GM12878 (cell line): ENCODE results near the gene SLAMF9. TPM values are rescaled to one million over a fixed set of nuclear protein-coding genes. Genes with fewer than 3 reads are reported as not detected.
A peak's percentile ranks its signal among the peaks of the same experiment; 100 is the strongest.

Experiments
- BACH1 ChIP-seq: fragments of 450-650 bp; IDR thresholded peaks from 2 replicates; pipeline ENCODE4 v1.6.1; 2017; ENCODE audit warnings: mild to moderate bottlenecking, borderline replicate concordance
- BHLHE40 ChIP-seq, 2 experiments: fragments of 450-650 bp in 1 of 2; IDR thresholded peaks; 2 replicates each; pipeline ENCODE4 v1.6.1; 2011 to 2017; ENCODE audit warnings: low read depth in 2 of 2, borderline replicate concordance in 1 of 2, improper control_type of control experiment in 1 of 2, low read length in 1 of 2, mild to moderate bottlenecking in 1 of 2
- BRCA1 ChIP-seq: IDR thresholded peaks from 2 replicates; pipeline ENCODE4 v1.6.1; 2011; ENCODE audit warnings: low read depth, low read length, improper control_type of control experiment
- CBFB ChIP-seq: IDR thresholded peaks from 2 replicates; pipeline ENCODE4 v1.6.1; 2016; ENCODE audit warnings: antibody characterized with exemption, low read depth
- CBX3 ChIP-seq: fragments of 200-600 bp; sonication (generic); IDR thresholded peaks from 2 replicates; pipeline ENCODE4 v1.6.1; 2016; ENCODE audit warnings: low read depth, borderline replicate concordance
- DPF2 ChIP-seq: fragments of 450-650 bp; IDR thresholded peaks from 2 replicates; pipeline ENCODE4 v1.6.1; 2017; ENCODE audit warnings: mild to moderate bottlenecking
- EGR1 ChIP-seq, 2 experiments: IDR thresholded peaks; 1 replicate in 1 of 2; 2 replicates in 1 of 2; pipeline ENCODE4 v1.6.1; 2011 to 2012; ENCODE audit warnings: low read depth in 2 of 2, low read length in 2 of 2, borderline replicate concordance in 1 of 2, mild to moderate bottlenecking in 1 of 2, moderate library complexity in 1 of 2
- HDAC6 ChIP-seq: fragments of 200-600 bp; sonication (generic); IDR thresholded peaks from one replicate; pipeline ENCODE4 v1.8.0; 2017; ENCODE audit warnings: antibody characterized with exemption; ENCODE audit not compliant: unreplicated experiment
- IKZF2 ChIP-seq, 2 experiments: fragments of 450-650 bp; IDR thresholded peaks; 2 replicates each; pipeline ENCODE4 v1.6.1; 2017; ENCODE audit warnings: mild to moderate bottlenecking in 2 of 2, moderate library complexity in 2 of 2
- KAT2A ChIP-seq: conservative IDR thresholded peaks from 2 replicates; pipeline ENCODE4 v1.6.1; 2011; ENCODE audit warnings: low read depth, low read length; ENCODE audit not compliant: control insufficient read depth
- PAX5 ChIP-seq: IDR thresholded peaks from 2 replicates; pipeline ENCODE4 v1.6.1; 2011; ENCODE audit warnings: low read depth, low read length, borderline replicate concordance
- POU2F2 ChIP-seq: IDR thresholded peaks from 3 replicates; pipeline ENCODE4 v1.6.1; 2011; ENCODE audit warnings: low read depth, mild to moderate bottlenecking, low read length, borderline replicate concordance
- RCOR1 ChIP-seq: conservative IDR thresholded peaks from 2 replicates; pipeline ENCODE4 v1.6.1; 2012; ENCODE audit warnings: low read depth, low read length, improper control_type of control experiment
- SMC3 ChIP-seq: IDR thresholded peaks from 2 replicates; pipeline ENCODE4 v1.6.1; 2011; ENCODE audit warnings: low read length, improper control_type of control experiment, borderline replicate concordance
- SUZ12 ChIP-seq: fragments of 200-600 bp; sonication (generic); IDR thresholded peaks from one replicate; pipeline ENCODE4 v1.6.1; 2018; ENCODE audit warnings: antibody characterized with exemption, mild to moderate bottlenecking; ENCODE audit not compliant: unreplicated experiment
- ZNF217 ChIP-seq: fragments of 450-650 bp; IDR thresholded peaks from 2 replicates; pipeline ENCODE4 v1.6.1; 2017; ENCODE audit warnings: antibody characterized with exemption, mild to moderate bottlenecking
- polyA plus RNA-seq, 11 experiments: library from polyadenylated mRNA; depleted of rRNA in 4 of 11; unstranded in 6 of 11; stranded (reverse) in 5 of 11; fragments of >200 nt; fragmentation: Nextera tagmentation in 4 of 11; fragmentation: Illumina TruSeq in 1 of 11; extraction: Ambion mirVana in 4 of 11; extraction: Trizol in 1 of 11; gene quantifications; 1 replicate in 1 of 11; 2 replicates in 10 of 11; pipeline versions ENCODE4 v1.2.1 to v1.2.3, GENCODE V29; 2011 to 2016; ENCODE audit warnings: inconsistent platforms in 2 of 11, missing spikeins in 2 of 11, low read depth in 1 of 11
- total RNA-seq, 4 experiments: library from RNA; depleted of rRNA in 3 of 4; stranded (reverse); fragments of >200 nt in 3 of 4; fragmentation: Illumina TruSeq in 1 of 4; extraction: Trizol in 1 of 4; gene quantifications; 2 replicates each; pipeline versions ENCODE4 v1.2.1 to v1.2.3, GENCODE V29; 2013 to 2021
- TF ChIP-seq, protein P1 (sequence below): fragments of 450-650 bp; formaldehyde crosslinking; IDR thresholded peaks from 2 replicates; pipeline ENCODE4 v1.4.0; 2020; ENCODE audit warnings: mild to moderate bottlenecking, moderate library complexity
- TF ChIP-seq, protein P2 (sequence below): fragments of 450-650 bp; IDR thresholded peaks from 2 replicates; pipeline ENCODE4 v1.6.1; 2018; ENCODE audit warnings: borderline replicate concordance, mild to moderate bottlenecking; ENCODE audit not compliant: partially characterized antibody
- TF ChIP-seq, protein P3 (sequence below): fragments of 450-650 bp; IDR thresholded peaks from 2 replicates; pipeline ENCODE4 v1.6.1; 2016; ENCODE audit warnings: mild to moderate bottlenecking

The SLAMF9 gene
- total and polyA plus RNA-seq, 10 of the 15 experiments (the other 5 are each of a cell fraction or from before 2014, with no cell fraction given) = not detected

DNA sequence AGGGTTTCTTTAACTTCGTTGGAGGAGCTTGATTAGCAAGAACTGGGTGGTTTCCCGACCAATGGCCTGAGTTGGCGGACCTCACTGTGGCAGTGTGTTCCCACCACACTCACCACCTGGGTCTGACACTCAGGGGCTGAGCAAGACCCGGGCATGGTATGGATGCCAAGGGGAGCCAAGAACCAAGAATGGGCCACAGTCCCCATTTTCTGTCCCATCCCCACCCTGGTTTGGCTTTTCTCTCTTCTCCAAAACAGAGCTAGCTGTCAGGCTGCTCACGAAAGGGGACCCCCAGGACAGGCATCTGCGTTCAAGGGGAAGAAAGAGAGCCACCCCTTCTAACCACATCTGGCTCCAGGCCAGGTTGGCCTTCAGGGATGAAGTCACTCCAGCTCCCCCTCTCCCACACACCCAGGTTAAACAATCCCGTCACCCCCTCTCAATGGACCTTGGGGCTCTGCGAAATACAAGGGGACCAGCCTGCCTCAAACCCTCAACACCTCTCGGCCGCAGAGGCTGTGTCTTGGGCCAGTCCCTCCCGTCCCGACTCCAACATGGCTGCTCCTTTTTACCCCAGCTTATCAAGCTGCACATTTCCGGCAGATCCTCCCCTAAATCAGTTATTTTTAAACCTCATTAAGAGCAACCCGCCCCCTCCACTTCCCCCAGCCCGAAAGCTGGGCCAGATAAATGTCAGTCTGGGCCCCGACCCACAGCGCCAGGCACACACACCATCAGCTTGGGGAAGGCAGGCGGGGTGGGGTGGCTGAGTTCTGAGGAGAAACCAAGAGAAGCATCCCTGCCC lies 32.1 kb downstream of the SLAMF9 start (continued):
- TF ChIP-seq, protein P1, sequence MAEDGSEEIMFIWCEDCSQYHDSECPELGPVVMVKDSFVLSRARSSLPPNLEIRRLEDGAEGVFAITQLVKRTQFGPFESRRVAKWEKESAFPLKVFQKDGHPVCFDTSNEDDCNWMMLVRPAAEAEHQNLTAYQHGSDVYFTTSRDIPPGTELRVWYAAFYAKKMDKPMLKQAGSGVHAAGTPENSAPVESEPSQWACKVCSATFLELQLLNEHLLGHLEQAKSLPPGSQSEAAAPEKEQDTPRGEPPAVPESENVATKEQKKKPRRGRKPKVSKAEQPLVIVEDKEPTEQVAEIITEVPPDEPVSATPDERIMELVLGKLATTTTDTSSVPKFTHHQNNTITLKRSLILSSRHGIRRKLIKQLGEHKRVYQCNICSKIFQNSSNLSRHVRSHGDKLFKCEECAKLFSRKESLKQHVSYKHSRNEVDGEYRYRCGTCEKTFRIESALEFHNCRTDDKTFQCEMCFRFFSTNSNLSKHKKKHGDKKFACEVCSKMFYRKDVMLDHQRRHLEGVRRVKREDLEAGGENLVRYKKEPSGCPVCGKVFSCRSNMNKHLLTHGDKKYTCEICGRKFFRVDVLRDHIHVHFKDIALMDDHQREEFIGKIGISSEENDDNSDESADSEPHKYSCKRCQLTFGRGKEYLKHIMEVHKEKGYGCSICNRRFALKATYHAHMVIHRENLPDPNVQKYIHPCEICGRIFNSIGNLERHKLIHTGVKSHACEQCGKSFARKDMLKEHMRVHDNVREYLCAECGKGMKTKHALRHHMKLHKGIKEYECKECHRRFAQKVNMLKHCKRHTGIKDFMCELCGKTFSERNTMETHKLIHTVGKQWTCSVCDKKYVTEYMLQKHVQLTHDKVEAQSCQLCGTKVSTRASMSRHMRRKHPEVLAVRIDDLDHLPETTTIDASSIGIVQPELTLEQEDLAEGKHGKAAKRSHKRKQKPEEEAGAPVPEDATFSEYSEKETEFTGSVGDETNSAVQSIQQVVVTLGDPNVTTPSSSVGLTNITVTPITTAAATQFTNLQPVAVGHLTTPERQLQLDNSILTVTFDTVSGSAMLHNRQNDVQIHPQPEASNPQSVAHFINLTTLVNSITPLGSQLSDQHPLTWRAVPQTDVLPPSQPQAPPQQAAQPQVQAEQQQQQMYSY (CRISPR knock-in tag) = no peak
- TF ChIP-seq SMC3 (no peak), DPF2 (peak; percentile 66; the same call in 1 of the 2 replicates), PAX5 (peak; percentile 15; the same call in 1 of the 2 replicates), CBFB (no peak), RCOR1 (no peak), EGR1 (IDR thresholded peaks at IDR 0.05; ENCODE audit: borderline replicate concordance in 1 of 2, low read depth in 2 of 2, low read length in 2 of 2) (0 out of 3 replicates have a peak, but pooled peaks of 1 of the 2 experiments have one; percentile 12), BHLHE40 (IDR thresholded peaks at IDR 0.05; ENCODE audit: borderline replicate concordance in 1 of 2, low read depth in 2 of 2, low read length in 1 of 2) (no peak), IKZF2 (IDR thresholded peaks at IDR 0.05) (peak; percentile 18 to 36; a peak in 3 of 4 replicates), SUZ12 (no peak), BACH1 (peak; percentile 17; the same call in 1 of the 2 replicates), KAT2A (no peak), CBX3 (no peak), HDAC6 (no peak), POU2F2 (no peak; the same call in 2 of the 3 replicates), ZNF217 (no peak), BRCA1 (no peak)
- TF ChIP-seq, protein P2, sequence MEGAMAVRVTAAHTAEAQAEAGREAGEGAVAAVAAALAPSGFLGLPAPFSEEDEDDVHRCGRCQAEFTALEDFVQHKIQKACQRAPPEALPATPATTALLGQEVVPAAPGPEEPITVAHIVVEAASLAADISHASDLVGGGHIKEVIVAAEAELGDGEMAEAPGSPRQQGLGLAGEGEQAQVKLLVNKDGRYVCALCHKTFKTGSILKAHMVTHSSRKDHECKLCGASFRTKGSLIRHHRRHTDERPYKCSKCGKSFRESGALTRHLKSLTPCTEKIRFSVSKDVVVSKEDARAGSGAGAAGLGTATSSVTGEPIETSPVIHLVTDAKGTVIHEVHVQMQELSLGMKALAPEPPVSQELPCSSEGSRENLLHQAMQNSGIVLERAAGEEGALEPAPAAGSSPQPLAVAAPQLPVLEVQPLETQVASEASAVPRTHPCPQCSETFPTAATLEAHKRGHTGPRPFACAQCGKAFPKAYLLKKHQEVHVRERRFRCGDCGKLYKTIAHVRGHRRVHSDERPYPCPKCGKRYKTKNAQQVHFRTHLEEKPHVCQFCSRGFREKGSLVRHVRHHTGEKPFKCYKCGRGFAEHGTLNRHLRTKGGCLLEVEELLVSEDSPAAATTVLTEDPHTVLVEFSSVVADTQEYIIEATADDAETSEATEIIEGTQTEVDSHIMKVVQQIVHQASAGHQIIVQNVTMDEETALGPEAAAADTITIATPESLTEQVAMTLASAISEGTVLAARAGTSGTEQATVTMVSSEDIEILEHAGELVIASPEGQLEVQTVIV = no peak
- TF ChIP-seq, protein P3, sequence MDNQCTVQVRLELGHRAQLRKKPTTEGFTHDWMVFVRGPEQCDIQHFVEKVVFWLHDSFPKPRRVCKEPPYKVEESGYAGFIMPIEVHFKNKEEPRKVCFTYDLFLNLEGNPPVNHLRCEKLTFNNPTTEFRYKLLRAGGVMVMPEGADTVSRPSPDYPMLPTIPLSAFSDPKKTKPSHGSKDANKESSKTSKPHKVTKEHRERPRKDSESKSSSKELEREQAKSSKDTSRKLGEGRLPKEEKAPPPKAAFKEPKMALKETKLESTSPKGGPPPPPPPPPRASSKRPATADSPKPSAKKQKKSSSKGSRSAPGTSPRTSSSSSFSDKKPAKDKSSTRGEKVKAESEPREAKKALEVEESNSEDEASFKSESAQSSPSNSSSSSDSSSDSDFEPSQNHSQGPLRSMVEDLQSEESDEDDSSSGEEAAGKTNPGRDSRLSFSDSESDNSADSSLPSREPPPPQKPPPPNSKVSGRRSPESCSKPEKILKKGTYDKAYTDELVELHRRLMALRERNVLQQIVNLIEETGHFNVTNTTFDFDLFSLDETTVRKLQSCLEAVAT = peak; percentile 48; the same call in 1 of the 2 replicates
